K562 (cell line): ENCODE results near the gene FARSA. TPM values are rescaled to one million over a fixed set of nuclear protein-coding genes. Genes with fewer than 3 reads are reported as not detected.

Source experiments
- CCNT2 ChIP-seq: IDR thresholded peaks from 2 replicates; pipeline ENCODE4 v1.6.1; 2011; ENCODE audit warnings: borderline replicate concordance, low read depth, mild to moderate bottlenecking, moderate library complexity, mixed read lengths, low read length; ENCODE audit not compliant: insufficient read length; ENCODE audit errors: extremely low read depth
- IFI16 ChIP-seq: fragments of 250-450 bp; sonication (Bioruptor Pico); IDR thresholded peaks from 2 replicates; pipeline ENCODE4 v2.1.2; 2022; ENCODE audit warnings: mild to moderate bottlenecking, inconsistent platforms
- IRF9 ChIP-seq: fragments of 450-650 bp; IDR thresholded peaks from 2 replicates; pipeline ENCODE4 v1.6.1; 2016; ENCODE audit warnings: missing biosample characterization, missing genetic modification characterization
- NUFIP1 ChIP-seq: fragments of 450-650 bp; IDR thresholded peaks from 2 replicates; pipeline ENCODE4 v1.6.1; 2018; ENCODE audit not compliant: partially characterized antibody
- THAP12 ChIP-seq: fragments of 250-450 bp; sonication (Bioruptor Pico); IDR thresholded peaks from 2 replicates; pipeline ENCODE4 v1.9.0; 2021; ENCODE audit warnings: mild to moderate bottlenecking, inconsistent platforms
- ZKSCAN8 ChIP-seq: fragments of 200-800 bp; sonication (Bioruptor generic); IDR thresholded peaks from 2 replicates; pipeline ENCODE4 v1.6.1; 2016; ENCODE audit warnings: missing genetic modification characterization, missing compliant biosample characterization
- polyA plus RNA-seq, 8 experiments: library from polyadenylated mRNA; depleted of rRNA in 4 of 8; stranded (reverse) in 5 of 8; unstranded in 3 of 8; fragments of >200 nt; fragmentation: Nextera tagmentation in 2 of 8; fragmentation: Illumina TruSeq in 1 of 8; extraction: Ambion mirVana in 2 of 8; extraction: Trizol in 1 of 8; gene quantifications; 2 replicates each; pipeline versions ENCODE4 v1.2.1 to v1.2.3, GENCODE V29; 2011 to 2014; ENCODE audit warnings: inconsistent platforms in 1 of 8, missing spikeins in 1 of 8
- total RNA-seq, 7 experiments: library from RNA; depleted of rRNA in 6 of 7; stranded (reverse); fragments of >200 nt in 6 of 7; fragmentation: Illumina TruSeq in 2 of 7; extraction: Trizol in 2 of 7; gene quantifications; 2 replicates each; pipeline versions ENCODE4 v1.2.1 to v1.2.3, GENCODE V29; 2011 to 2021; ENCODE audit warnings: low replicate concordance in 1 of 7

Gene FARSA
- total and polyA plus RNA-seq, 9 of the 15 experiments (the other 6 are each of a cell fraction or from before 2014, with no cell fraction given), result 25.2 to 237 (median 89.6) TPM

GRCh38 chr19:12886969-12887747 is 46.4 kb downstream of the FARSA start, which contains the start of gene KLF1 (continued):
- TF ChIP-seq THAP12 (CRISPR knock-in tag) (peak; percentile 65; the same call in 1 of the 2 replicates), CCNT2 (peak; percentile 79), ZKSCAN8 (CRISPR knock-in tag) (peak; percentile 23; the same call in 1 of the 2 replicates), IFI16 (CRISPR knock-in tag) (0 out of 2 replicates have a peak, but pooled peaks have one; percentile 51), NUFIP1 (no peak), IRF9 (no peak)
